Sigmoid colon (tissue), 4 donors: Measurements from ENCODE around the gene PLCD1.

Source experiments
- CTCF ChIP-seq, 4 experiments: fragments of 450-650 bp in 3 of 4; fragments of 200-600 bp in 1 of 4; IDR thresholded peaks; one replicate each; pipeline ENCODE4 v1.5.1; 2016 to 2019; ENCODE audit warnings: antibody characterized with exemption in 4 of 4, mild to moderate bottlenecking in 3 of 4, moderate library complexity in 2 of 4
- EP300 ChIP-seq, 4 donors: sonication (generic); formaldehyde crosslinking; IDR thresholded peaks; one replicate each; pipeline ENCODE4 v1.6.1; 2017; ENCODE audit warnings: antibody characterized with exemption in 4 of 4
- POLR2A ChIP-seq, 2 donors: fragments of 450-650 bp; IDR thresholded peaks; one replicate each; pipeline ENCODE4 v1.6.1; 2016; ENCODE audit warnings: antibody characterized with exemption in 2 of 2, mild to moderate bottlenecking in 2 of 2, moderate library complexity in 2 of 2
- POLR2AphosphoS5 ChIP-seq, 4 donors: sonication (generic); formaldehyde crosslinking; IDR thresholded peaks; one replicate each; pipeline ENCODE4 v1.6.1; 2017; ENCODE audit warnings: antibody characterized with exemption in 4 of 4

- TF ChIP-seq POLR2AphosphoS5 (IDR thresholded peaks at IDR 0.05) (no peak), CTCF (IDR thresholded peaks at IDR 0.05) (no peak), POLR2A (IDR thresholded peaks at IDR 0.05) (no peak), EP300 (IDR thresholded peaks at IDR 0.05) (no peak)
Measured at GRCh38 chr3:38000965-38001455, 28.4 kb downstream of the PLCD1 start.
